K562 (cell line): Measurements from ENCODE around the gene CSRNP2. TPM values are rescaled to one million over a fixed set of nuclear protein-coding genes. Genes with fewer than 3 reads are reported as not detected.

Source experiments
- CBX3 ChIP-seq, 2 experiments: IDR thresholded peaks; 1 replicate in 1 of 2; 2 replicates in 1 of 2; pipeline ENCODE4 v1.6.1; 2012; ENCODE audit warnings: inconsistent platforms in 2 of 2, low read length in 2 of 2, borderline replicate concordance in 1 of 2, control low read depth in 1 of 2
- FOXK2 ChIP-seq, 2 experiments: fragments of 450-650 bp; IDR thresholded peaks in 1 of 2; conservative IDR thresholded peaks in 1 of 2; 2 replicates each; pipeline ENCODE4 v1.6.1; 2016; ENCODE audit warnings: low read depth in 2 of 2, mild to moderate bottlenecking in 1 of 2
- ILK ChIP-seq: fragments of 450-650 bp; IDR thresholded peaks from 2 replicates; pipeline ENCODE4 v1.6.1; 2016; ENCODE audit warnings: missing genetic modification characterization, low read depth, mild to moderate bottlenecking, missing compliant biosample characterization, moderate library complexity, borderline replicate concordance
- KDM5B ChIP-seq: fragments of 200-600 bp; sonication (generic); IDR thresholded peaks from 2 replicates; pipeline ENCODE4 v1.6.1; 2012; ENCODE audit warnings: low read depth, mild to moderate bottlenecking, moderate library complexity, low read length, control low read depth, inconsistent platforms; ENCODE audit not compliant: insufficient replicate concordance
- LEF1 ChIP-seq: fragments of 450-650 bp; IDR thresholded peaks from 2 replicates; pipeline ENCODE4 v1.6.1; 2016; ENCODE audit warnings: mild to moderate bottlenecking
- MTA1 ChIP-seq: fragments of 450-650 bp; IDR thresholded peaks from 2 replicates; pipeline ENCODE4 v1.6.1; 2017; ENCODE audit warnings: borderline replicate concordance
- NCOA1 ChIP-seq: fragments of 450-650 bp; IDR thresholded peaks from 2 replicates; pipeline ENCODE4 v1.6.1; 2016; ENCODE audit warnings: low read depth
- NFIC ChIP-seq: fragments of 450-650 bp; IDR thresholded peaks from 2 replicates; pipeline ENCODE4 v1.6.1; 2017; ENCODE audit warnings: mild to moderate bottlenecking, inconsistent platforms
- NONO ChIP-seq, 2 experiments: fragments of 200-400 bp in 1 of 2; fragments of 450-650 bp in 1 of 2; formaldehyde crosslinking in 1 of 2; IDR thresholded peaks; 2 replicates each; pipeline ENCODE4 v1.6.1; 2017; ENCODE audit warnings: low read depth in 2 of 2, mild to moderate bottlenecking in 2 of 2, moderate library complexity in 2 of 2, low read length in 1 of 2
- RB1 ChIP-seq: fragments of 450-650 bp; IDR thresholded peaks from 2 replicates; pipeline ENCODE4 v1.6.1; 2017; ENCODE audit warnings: low read depth, mild to moderate bottlenecking
- TBP ChIP-seq: optimal IDR thresholded peaks from 2 replicates; pipeline ENCODE3; 2011; ENCODE audit warnings: low read depth, low read length, improper control_type of control experiment
- ZBED1 ChIP-seq: IDR thresholded peaks from 2 replicates; pipeline ENCODE4 v1.6.1; 2014
- ZC3H8 ChIP-seq: fragments of 450-650 bp; IDR thresholded peaks from 2 replicates; pipeline ENCODE4 v1.6.1; 2017
- polyA plus RNA-seq, 8 experiments: library from polyadenylated mRNA; depleted of rRNA in 4 of 8; stranded (reverse) in 5 of 8; unstranded in 3 of 8; fragments of >200 nt; fragmentation: Nextera tagmentation in 2 of 8; fragmentation: Illumina TruSeq in 1 of 8; extraction: Ambion mirVana in 2 of 8; extraction: Trizol in 1 of 8; gene quantifications; 2 replicates each; pipeline versions ENCODE4 v1.2.1 to v1.2.3, GENCODE V29; 2011 to 2014; ENCODE audit warnings: inconsistent platforms in 1 of 8, missing spikeins in 1 of 8
- total RNA-seq, 7 experiments: library from RNA; depleted of rRNA in 6 of 7; stranded (reverse); fragments of >200 nt in 6 of 7; fragmentation: Illumina TruSeq in 2 of 7; extraction: Trizol in 2 of 7; gene quantifications; 2 replicates each; pipeline versions ENCODE4 v1.2.1 to v1.2.3, GENCODE V29; 2011 to 2021; ENCODE audit warnings: low replicate concordance in 1 of 7
- TF ChIP-seq, protein P1 (sequence below): fragments of 450-650 bp; formaldehyde crosslinking; IDR thresholded peaks from 2 replicates; pipeline ENCODE4 v1.4.0; 2020; ENCODE audit warnings: mild to moderate bottlenecking, moderate library complexity
- TF ChIP-seq, protein P2 (sequence below): fragments of 450-650 bp; IDR thresholded peaks from 2 replicates; pipeline ENCODE4 v1.6.1; 2016; ENCODE audit warnings: mild to moderate bottlenecking, moderate library complexity

CSRNP2 gene
- total and polyA plus RNA-seq, 9 of the 15 experiments (the other 6 are each of a cell fraction or from before 2014, with no cell fraction given): 1.6 to 13.9 (median 5.9) TPM

DNA sequence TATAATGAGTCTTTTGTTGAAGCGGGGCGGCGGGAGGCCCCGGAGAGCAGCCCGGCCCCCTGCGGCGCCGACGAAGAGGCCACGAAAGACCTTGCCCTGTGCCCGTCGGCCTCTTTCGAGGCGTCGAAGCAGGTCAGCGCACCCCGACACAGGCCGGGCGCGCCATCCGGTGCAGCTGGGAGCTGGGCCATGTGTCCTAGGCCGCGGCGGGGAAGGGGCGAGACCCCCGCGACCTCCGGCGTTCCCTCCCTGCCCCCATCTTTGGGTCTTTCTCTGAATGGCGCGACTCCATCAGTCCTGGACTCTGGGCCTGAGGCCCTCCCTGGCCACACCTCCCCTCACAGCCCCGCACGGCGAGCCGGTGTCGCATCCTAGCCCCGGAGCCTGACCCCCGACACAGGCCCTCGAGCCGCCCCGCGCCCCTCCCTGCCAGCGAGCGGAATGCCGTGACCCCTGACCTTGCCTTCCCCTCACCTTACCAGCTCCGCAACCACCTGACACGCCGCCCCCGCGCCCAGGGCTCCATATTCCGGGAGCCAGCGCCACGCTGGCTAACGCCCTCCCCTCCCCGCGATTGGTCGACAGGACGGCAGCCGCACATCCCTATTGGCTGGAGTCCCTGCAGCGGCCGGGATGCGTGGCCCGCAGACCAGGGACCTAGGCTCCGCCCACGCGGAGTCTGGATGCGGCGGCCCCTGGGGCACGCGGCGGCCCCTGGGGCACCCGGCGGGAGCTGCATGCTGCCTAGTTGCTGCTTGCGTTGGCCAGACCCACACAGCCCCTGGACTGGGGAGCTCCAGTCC lies 57.4 kb downstream of the CSRNP2 start, which contains the start of gene SLC11A2 (continued):
- TF ChIP-seq FOXK2 (conservative IDR thresholded peaks at IDR 0.05 in 1 of 2, IDR thresholded peaks at IDR 0.05 in 1 of 2; ENCODE audit: low read depth in 2 of 2): peak in 1 of 2 experiments; percentile 27; a peak in 1 of 4 replicates
- TF ChIP-seq ILK (tag): no peak
- peak; percentile 74 for TF ChIP-seq TBP
- TF ChIP-seq RB1: peak; percentile 46; the same call in 1 of the 2 replicates
- TF ChIP-seq, protein P1, sequence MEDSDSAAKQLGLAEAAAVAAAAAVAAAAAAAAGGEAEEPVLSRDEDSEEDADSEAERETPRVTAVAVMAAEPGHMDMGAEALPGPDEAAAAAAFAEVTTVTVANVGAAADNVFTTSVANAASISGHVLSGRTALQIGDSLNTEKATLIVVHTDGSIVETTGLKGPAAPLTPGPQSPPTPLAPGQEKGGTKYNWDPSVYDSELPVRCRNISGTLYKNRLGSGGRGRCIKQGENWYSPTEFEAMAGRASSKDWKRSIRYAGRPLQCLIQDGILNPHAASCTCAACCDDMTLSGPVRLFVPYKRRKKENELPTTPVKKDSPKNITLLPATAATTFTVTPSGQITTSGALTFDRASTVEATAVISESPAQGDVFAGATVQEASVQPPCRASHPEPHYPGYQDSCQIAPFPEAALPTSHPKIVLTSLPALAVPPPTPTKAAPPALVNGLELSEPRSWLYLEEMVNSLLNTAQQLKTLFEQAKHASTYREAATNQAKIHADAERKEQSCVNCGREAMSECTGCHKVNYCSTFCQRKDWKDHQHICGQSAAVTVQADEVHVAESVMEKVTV: no peak
- peak in 1 of 2 experiments; percentile 43; a peak in 1 of 4 replicates for TF ChIP-seq NONO (IDR thresholded peaks at IDR 0.05; ENCODE audit: low read depth in 2 of 2, low read length in 1 of 2)
- no peak for TF ChIP-seq ZC3H8
- TF ChIP-seq MTA1: no peak
- TF ChIP-seq CBX3 (IDR thresholded peaks at IDR 0.05; ENCODE audit: borderline replicate concordance in 1 of 2, low read length in 2 of 2): peak in 1 of 2 experiments; percentile 36; a peak in 1 of 3 replicates
- peak; percentile 72 for TF ChIP-seq KDM5B
- peak; percentile 24; the same call in 1 of the 2 replicates for TF ChIP-seq ZBED1
- TF ChIP-seq, protein P2, sequence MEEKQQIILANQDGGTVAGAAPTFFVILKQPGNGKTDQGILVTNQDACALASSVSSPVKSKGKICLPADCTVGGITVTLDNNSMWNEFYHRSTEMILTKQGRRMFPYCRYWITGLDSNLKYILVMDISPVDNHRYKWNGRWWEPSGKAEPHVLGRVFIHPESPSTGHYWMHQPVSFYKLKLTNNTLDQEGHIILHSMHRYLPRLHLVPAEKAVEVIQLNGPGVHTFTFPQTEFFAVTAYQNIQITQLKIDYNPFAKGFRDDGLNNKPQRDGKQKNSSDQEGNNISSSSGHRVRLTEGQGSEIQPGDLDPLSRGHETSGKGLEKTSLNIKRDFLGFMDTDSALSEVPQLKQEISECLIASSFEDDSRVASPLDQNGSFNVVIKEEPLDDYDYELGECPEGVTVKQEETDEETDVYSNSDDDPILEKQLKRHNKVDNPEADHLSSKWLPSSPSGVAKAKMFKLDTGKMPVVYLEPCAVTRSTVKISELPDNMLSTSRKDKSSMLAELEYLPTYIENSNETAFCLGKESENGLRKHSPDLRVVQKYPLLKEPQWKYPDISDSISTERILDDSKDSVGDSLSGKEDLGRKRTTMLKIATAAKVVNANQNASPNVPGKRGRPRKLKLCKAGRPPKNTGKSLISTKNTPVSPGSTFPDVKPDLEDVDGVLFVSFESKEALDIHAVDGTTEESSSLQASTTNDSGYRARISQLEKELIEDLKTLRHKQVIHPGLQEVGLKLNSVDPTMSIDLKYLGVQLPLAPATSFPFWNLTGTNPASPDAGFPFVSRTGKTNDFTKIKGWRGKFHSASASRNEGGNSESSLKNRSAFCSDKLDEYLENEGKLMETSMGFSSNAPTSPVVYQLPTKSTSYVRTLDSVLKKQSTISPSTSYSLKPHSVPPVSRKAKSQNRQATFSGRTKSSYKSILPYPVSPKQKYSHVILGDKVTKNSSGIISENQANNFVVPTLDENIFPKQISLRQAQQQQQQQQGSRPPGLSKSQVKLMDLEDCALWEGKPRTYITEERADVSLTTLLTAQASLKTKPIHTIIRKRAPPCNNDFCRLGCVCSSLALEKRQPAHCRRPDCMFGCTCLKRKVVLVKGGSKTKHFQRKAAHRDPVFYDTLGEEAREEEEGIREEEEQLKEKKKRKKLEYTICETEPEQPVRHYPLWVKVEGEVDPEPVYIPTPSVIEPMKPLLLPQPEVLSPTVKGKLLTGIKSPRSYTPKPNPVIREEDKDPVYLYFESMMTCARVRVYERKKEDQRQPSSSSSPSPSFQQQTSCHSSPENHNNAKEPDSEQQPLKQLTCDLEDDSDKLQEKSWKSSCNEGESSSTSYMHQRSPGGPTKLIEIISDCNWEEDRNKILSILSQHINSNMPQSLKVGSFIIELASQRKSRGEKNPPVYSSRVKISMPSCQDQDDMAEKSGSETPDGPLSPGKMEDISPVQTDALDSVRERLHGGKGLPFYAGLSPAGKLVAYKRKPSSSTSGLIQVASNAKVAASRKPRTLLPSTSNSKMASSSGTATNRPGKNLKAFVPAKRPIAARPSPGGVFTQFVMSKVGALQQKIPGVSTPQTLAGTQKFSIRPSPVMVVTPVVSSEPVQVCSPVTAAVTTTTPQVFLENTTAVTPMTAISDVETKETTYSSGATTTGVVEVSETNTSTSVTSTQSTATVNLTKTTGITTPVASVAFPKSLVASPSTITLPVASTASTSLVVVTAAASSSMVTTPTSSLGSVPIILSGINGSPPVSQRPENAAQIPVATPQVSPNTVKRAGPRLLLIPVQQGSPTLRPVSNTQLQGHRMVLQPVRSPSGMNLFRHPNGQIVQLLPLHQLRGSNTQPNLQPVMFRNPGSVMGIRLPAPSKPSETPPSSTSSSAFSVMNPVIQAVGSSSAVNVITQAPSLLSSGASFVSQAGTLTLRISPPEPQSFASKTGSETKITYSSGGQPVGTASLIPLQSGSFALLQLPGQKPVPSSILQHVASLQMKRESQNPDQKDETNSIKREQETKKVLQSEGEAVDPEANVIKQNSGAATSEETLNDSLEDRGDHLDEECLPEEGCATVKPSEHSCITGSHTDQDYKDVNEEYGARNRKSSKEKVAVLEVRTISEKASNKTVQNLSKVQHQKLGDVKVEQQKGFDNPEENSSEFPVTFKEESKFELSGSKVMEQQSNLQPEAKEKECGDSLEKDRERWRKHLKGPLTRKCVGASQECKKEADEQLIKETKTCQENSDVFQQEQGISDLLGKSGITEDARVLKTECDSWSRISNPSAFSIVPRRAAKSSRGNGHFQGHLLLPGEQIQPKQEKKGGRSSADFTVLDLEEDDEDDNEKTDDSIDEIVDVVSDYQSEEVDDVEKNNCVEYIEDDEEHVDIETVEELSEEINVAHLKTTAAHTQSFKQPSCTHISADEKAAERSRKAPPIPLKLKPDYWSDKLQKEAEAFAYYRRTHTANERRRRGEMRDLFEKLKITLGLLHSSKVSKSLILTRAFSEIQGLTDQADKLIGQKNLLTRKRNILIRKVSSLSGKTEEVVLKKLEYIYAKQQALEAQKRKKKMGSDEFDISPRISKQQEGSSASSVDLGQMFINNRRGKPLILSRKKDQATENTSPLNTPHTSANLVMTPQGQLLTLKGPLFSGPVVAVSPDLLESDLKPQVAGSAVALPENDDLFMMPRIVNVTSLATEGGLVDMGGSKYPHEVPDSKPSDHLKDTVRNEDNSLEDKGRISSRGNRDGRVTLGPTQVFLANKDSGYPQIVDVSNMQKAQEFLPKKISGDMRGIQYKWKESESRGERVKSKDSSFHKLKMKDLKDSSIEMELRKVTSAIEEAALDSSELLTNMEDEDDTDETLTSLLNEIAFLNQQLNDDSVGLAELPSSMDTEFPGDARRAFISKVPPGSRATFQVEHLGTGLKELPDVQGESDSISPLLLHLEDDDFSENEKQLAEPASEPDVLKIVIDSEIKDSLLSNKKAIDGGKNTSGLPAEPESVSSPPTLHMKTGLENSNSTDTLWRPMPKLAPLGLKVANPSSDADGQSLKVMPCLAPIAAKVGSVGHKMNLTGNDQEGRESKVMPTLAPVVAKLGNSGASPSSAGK: peak; percentile 94
- no peak for TF ChIP-seq LEF1
- TF ChIP-seq NFIC: peak; percentile 66
- 0 out of 2 replicates have a peak, but pooled peaks have one; percentile 30 for TF ChIP-seq NCOA1
